ENCODE measurements around the gene PUM1.

Gene PUM1

GRCh38 chr1:30889511-30889910 is 176.0 kb downstream of the PUM1 start:
- peaks cover 0 to 2% of the 10 kb centered on the region in 2 donors for H3K4me1 ChIP-seq (ENCODE audit: control insufficient read depth in 2 of 2, insufficient read depth in 2 of 2, low read length in 2 of 2)
- no peak overlapping the region for H3K9ac ChIP-seq (ENCODE audit: low read depth in 1 of 2, low read length in 2 of 2)
- no peaks in the 10 kb centered on the region for H3K27me3 ChIP-seq (ENCODE audit: control insufficient read depth in 2 of 2, insufficient read depth in 2 of 2, low read length in 2 of 2)
- H3K36me3 ChIP-seq (ENCODE audit: control insufficient read depth in 2 of 2, insufficient read depth in 2 of 2, low read length in 2 of 2), result no peaks in the 10 kb centered on the region
- H3K9me3 ChIP-seq (ENCODE audit: control insufficient read depth in 2 of 2, low read length in 2 of 2), result no peaks in the 10 kb centered on the region
- no peak overlapping the region for H3K27ac ChIP-seq (ENCODE audit: low read depth in 2 of 2, low read length in 2 of 2)
- H3K4me3 ChIP-seq (ENCODE audit: low read length in 2 of 2), result no peak overlapping the region

DNA sequence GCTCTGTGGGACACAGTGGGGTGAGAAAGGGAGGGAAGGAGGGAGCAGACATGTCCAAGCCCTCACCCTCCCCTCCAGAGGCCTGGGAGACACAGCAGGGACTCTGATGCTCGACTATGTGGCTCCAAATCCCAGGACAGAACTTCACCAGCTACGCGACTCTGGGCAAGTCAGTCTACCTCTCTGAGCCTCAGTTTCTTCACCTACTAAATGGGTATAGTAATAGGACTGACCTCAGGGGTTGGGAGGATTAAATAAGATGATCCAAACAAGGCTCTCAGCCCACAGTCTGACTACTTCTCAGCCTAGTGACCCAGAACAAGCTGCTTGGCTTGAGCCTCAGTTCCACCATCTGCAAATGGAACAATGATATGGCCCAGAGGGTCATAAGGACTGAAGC is 176.5 kb downstream of the PUM1 start:
- Histone ChIP-seq H3K4me1 (ENCODE audit: control insufficient read depth in 2 of 2, insufficient read depth in 2 of 2, low read length in 2 of 2) (peaks cover 0 to 2% of the 10 kb centered on the region in 2 donors), H3K36me3 (ENCODE audit: control insufficient read depth in 2 of 2, insufficient read depth in 2 of 2, low read length in 2 of 2) (no peaks in the 10 kb centered on the region), H3K27ac (ENCODE audit: low read depth in 2 of 2, low read length in 2 of 2) (peak overlapping the region; percentile 28 to 74), H3K9ac (ENCODE audit: low read depth in 1 of 2, low read length in 2 of 2) (no peak overlapping the region), H3K27me3 (ENCODE audit: control insufficient read depth in 2 of 2, insufficient read depth in 2 of 2, low read length in 2 of 2) (no peaks in the 10 kb centered on the region), H3K9me3 (ENCODE audit: control insufficient read depth in 2 of 2, low read length in 2 of 2) (no peaks in the 10 kb centered on the region), H3K4me3 (ENCODE audit: low read length in 2 of 2) (no peak overlapping the region)

- peak overlapping the region; percentile 56 to 74 for H3K27ac ChIP-seq (ENCODE audit: low read depth in 2 of 2, low read length in 2 of 2)
Measured at GRCh38 chr1:30888391-30888790, 177.1 kb downstream of the PUM1 start.

GRCh38 chr1:30887485-30888315 is 177.8 kb downstream of the PUM1 start:
- Histone ChIP-seq H3K36me3 (ENCODE audit: control insufficient read depth in 2 of 2, insufficient read depth in 2 of 2, low read length in 2 of 2) (no peaks in the 10 kb centered on the region), H3K4me3 (ENCODE audit: low read length in 2 of 2) (no peak overlapping the region), H3K4me1 (ENCODE audit: control insufficient read depth in 2 of 2, insufficient read depth in 2 of 2, low read length in 2 of 2) (no peaks in the 10 kb centered on the region), H3K27me3 (ENCODE audit: control insufficient read depth in 2 of 2, insufficient read depth in 2 of 2, low read length in 2 of 2) (no peaks in the 10 kb centered on the region), H3K9me3 (ENCODE audit: control insufficient read depth in 2 of 2, low read length in 2 of 2) (no peaks in the 10 kb centered on the region), H3K27ac (ENCODE audit: low read depth in 2 of 2, low read length in 2 of 2) (peak overlapping the region; percentile 56 to 72), H3K9ac (ENCODE audit: low read depth in 1 of 2, low read length in 2 of 2) (no peak overlapping the region)

More at GRCh38 chr1:30888391-30888790, 177.1 kb downstream of the PUM1 start:
- Histone ChIP-seq H3K9me3 (ENCODE audit: control insufficient read depth in 2 of 2, low read length in 2 of 2) (no peaks in the 10 kb centered on the region), H3K4me1 (ENCODE audit: control insufficient read depth in 2 of 2, insufficient read depth in 2 of 2, low read length in 2 of 2) (no peaks in the 10 kb centered on the region), H3K36me3 (ENCODE audit: control insufficient read depth in 2 of 2, insufficient read depth in 2 of 2, low read length in 2 of 2) (no peaks in the 10 kb centered on the region), H3K4me3 (ENCODE audit: low read length in 2 of 2) (no peak overlapping the region), H3K27me3 (ENCODE audit: control insufficient read depth in 2 of 2, insufficient read depth in 2 of 2, low read length in 2 of 2) (no peaks in the 10 kb centered on the region), H3K9ac (ENCODE audit: low read depth in 1 of 2, low read length in 2 of 2) (no peak overlapping the region)

- no peaks in the 10 kb centered on the region for H3K9me3 ChIP-seq (ENCODE audit: control insufficient read depth in 2 of 2, low read length in 2 of 2)
- H3K9ac ChIP-seq (ENCODE audit: low read depth in 1 of 2, low read length in 2 of 2), result no peak overlapping the region
- no peaks in the 10 kb centered on the region for H3K27me3 ChIP-seq (ENCODE audit: control insufficient read depth in 2 of 2, insufficient read depth in 2 of 2, low read length in 2 of 2)
- no peaks in the 10 kb centered on the region for H3K4me1 ChIP-seq (ENCODE audit: control insufficient read depth in 2 of 2, insufficient read depth in 2 of 2, low read length in 2 of 2)
- H3K27ac ChIP-seq (ENCODE audit: low read depth in 2 of 2, low read length in 2 of 2), result peak overlapping the region in 1 of 2 donors; percentile 72
- no peak overlapping the region for H3K4me3 ChIP-seq (ENCODE audit: low read length in 2 of 2)
- H3K36me3 ChIP-seq (ENCODE audit: control insufficient read depth in 2 of 2, insufficient read depth in 2 of 2, low read length in 2 of 2), result no peaks in the 10 kb centered on the region
Measured at GRCh38 chr1:30886710-30887428, 178.6 kb downstream of the PUM1 start.

- no peak overlapping the region for H3K4me3 ChIP-seq (ENCODE audit: low read length in 2 of 2)
- peak overlapping the region in 1 of 2 donors; percentile 9 for H3K27ac ChIP-seq (ENCODE audit: low read depth in 2 of 2, low read length in 2 of 2)
- no peaks in the 10 kb centered on the region for H3K9me3 ChIP-seq (ENCODE audit: control insufficient read depth in 2 of 2, low read length in 2 of 2)
- no peaks in the 10 kb centered on the region for H3K27me3 ChIP-seq (ENCODE audit: control insufficient read depth in 2 of 2, insufficient read depth in 2 of 2, low read length in 2 of 2)
- no peaks in the 10 kb centered on the region for H3K36me3 ChIP-seq (ENCODE audit: control insufficient read depth in 2 of 2, insufficient read depth in 2 of 2, low read length in 2 of 2)
- H3K9ac ChIP-seq (ENCODE audit: low read depth in 1 of 2, low read length in 2 of 2), result no peak overlapping the region
- no peaks in the 10 kb centered on the region for H3K4me1 ChIP-seq (ENCODE audit: control insufficient read depth in 2 of 2, insufficient read depth in 2 of 2, low read length in 2 of 2)
Measured at GRCh38 chr1:30885570-30886522, 179.7 kb downstream of the PUM1 start.

DNA sequence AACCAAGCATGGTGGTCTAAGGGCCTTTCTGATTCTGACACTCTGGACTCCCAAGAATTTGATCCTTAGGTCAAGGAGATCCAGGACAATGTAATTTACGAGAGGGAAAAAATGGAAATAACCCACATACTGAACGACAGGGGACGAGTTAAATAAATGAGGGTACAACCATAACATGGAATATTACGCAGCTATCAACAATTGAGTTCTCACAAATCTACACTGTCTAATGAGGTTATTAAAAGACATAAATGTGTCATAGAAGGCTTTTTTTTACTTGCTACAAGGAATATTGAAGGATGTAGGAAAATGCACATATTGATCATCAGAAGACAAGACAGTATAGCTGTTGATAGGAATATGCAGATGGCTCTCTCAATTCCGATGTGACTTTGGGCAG is 180.8 kb downstream of the PUM1 start:
- Histone ChIP-seq H3K9ac (ENCODE audit: low read depth in 1 of 2, low read length in 2 of 2) (no peak overlapping the region), H3K9me3 (ENCODE audit: control insufficient read depth in 2 of 2, low read length in 2 of 2) (no peaks in the 10 kb centered on the region), H3K4me3 (ENCODE audit: low read length in 2 of 2) (no peak overlapping the region), H3K27ac (ENCODE audit: low read depth in 2 of 2, low read length in 2 of 2) (no peak overlapping the region), H3K36me3 (ENCODE audit: control insufficient read depth in 2 of 2, insufficient read depth in 2 of 2, low read length in 2 of 2) (no peaks in the 10 kb centered on the region), H3K4me1 (ENCODE audit: control insufficient read depth in 2 of 2, insufficient read depth in 2 of 2, low read length in 2 of 2) (no peaks in the 10 kb centered on the region), H3K27me3 (ENCODE audit: control insufficient read depth in 2 of 2, insufficient read depth in 2 of 2, low read length in 2 of 2) (no peaks in the 10 kb centered on the region)

- no peak overlapping the region for H3K9ac ChIP-seq (ENCODE audit: low read depth in 1 of 2, low read length in 2 of 2)
- no peaks in the 10 kb centered on the region for H3K27me3 ChIP-seq (ENCODE audit: control insufficient read depth in 2 of 2, insufficient read depth in 2 of 2, low read length in 2 of 2)
- no peaks in the 10 kb centered on the region for H3K9me3 ChIP-seq (ENCODE audit: control insufficient read depth in 2 of 2, low read length in 2 of 2)
- no peaks in the 10 kb centered on the region for H3K36me3 ChIP-seq (ENCODE audit: control insufficient read depth in 2 of 2, insufficient read depth in 2 of 2, low read length in 2 of 2)
- no peak overlapping the region for H3K4me3 ChIP-seq (ENCODE audit: low read length in 2 of 2)
- H3K27ac ChIP-seq (ENCODE audit: low read depth in 2 of 2, low read length in 2 of 2), result no peak overlapping the region
- H3K4me1 ChIP-seq (ENCODE audit: control insufficient read depth in 2 of 2, insufficient read depth in 2 of 2, low read length in 2 of 2), result no peaks in the 10 kb centered on the region
Measured at GRCh38 chr1:30883389-30884172, 181.9 kb downstream of the PUM1 start.

GRCh38 chr1:30882678-30883388 is 182.7 kb downstream of the PUM1 start:
- Histone ChIP-seq H3K36me3 (ENCODE audit: control insufficient read depth in 2 of 2, insufficient read depth in 2 of 2, low read length in 2 of 2) (no peaks in the 10 kb centered on the region), H3K9me3 (ENCODE audit: control insufficient read depth in 2 of 2, low read length in 2 of 2) (no peaks in the 10 kb centered on the region), H3K4me3 (ENCODE audit: low read length in 2 of 2) (no peak overlapping the region), H3K27ac (ENCODE audit: low read depth in 2 of 2, low read length in 2 of 2) (no peak overlapping the region), H3K9ac (ENCODE audit: low read depth in 1 of 2, low read length in 2 of 2) (no peak overlapping the region), H3K27me3 (ENCODE audit: control insufficient read depth in 2 of 2, insufficient read depth in 2 of 2, low read length in 2 of 2) (no peaks in the 10 kb centered on the region), H3K4me1 (ENCODE audit: control insufficient read depth in 2 of 2, insufficient read depth in 2 of 2, low read length in 2 of 2) (peaks cover 0 to under 1% of the 10 kb centered on the region in 2 donors)

Data from mucosa of rectum (tissue), 2 donors.